Mesothelial cell of epicardium (in vitro differentiated cells): ENCODE measurements around the gene FBRS. TPM values are rescaled to one million over a fixed set of nuclear protein-coding genes. Genes with fewer than 3 reads are reported as not detected.
"Not testable (repeated sequence)": the region's sequence is repeated elsewhere in the genome, so short reads cannot be mapped to it uniquely, and the experiment has no call there.

Experiments used
- DNase-seq, 2 experiments: peaks; one replicate each; pipeline ENCODE4 v3.0.0; 2021; ENCODE audit warnings: low spot score in 2 of 2; ENCODE audit not compliant: unreplicated experiment in 2 of 2
- H3K27ac Mint-ChIP-seq: 2 replicates; pipeline ENCODE4 v1.8.0; 2021; ENCODE audit warnings: mixed read lengths
- H3K27me3 Mint-ChIP-seq: 2 replicates; pipeline ENCODE4 v1.8.0; 2021; ENCODE audit warnings: low read depth, mixed read lengths
- H3K36me3 Mint-ChIP-seq: 2 replicates; pipeline ENCODE4 v1.8.0; 2021; ENCODE audit warnings: mixed read lengths
- H3K4me1 Mint-ChIP-seq: 2 replicates; pipeline ENCODE4 v1.8.0; 2021; ENCODE audit warnings: mixed read lengths
- H3K4me3 Mint-ChIP-seq: 2 replicates; pipeline ENCODE4 v1.8.0; 2021; ENCODE audit warnings: mild to moderate bottlenecking, moderate library complexity, mixed read lengths
- H3K9me3 Mint-ChIP-seq: 2 replicates; pipeline ENCODE4 v1.8.0; 2021; ENCODE audit warnings: mixed read lengths
- total RNA-seq: library from RNA; stranded (reverse); gene quantifications from 3 replicates; pipeline ENCODE4 v1.2.1, GENCODE V29; 2021
- TF ChIP-seq, protein P1 (sequence below): fragments of 200-600 bp; sonication (generic); IDR thresholded peaks from one replicate; pipeline ENCODE4 v1.5.0; 2021; ENCODE audit warnings: antibody characterized with exemption; ENCODE audit not compliant: unreplicated experiment

Gene FBRS
- total RNA-seq, 1 donor from 2014 or later, result 97.5 TPM

GRCh38 chr16:30623536-30624283, 34.5 kb upstream of the FBRS start:
- H3K4me1 Mint-ChIP-seq, result peaks cover 2% of the 10 kb centered on the region
- TF ChIP-seq, protein P1, sequence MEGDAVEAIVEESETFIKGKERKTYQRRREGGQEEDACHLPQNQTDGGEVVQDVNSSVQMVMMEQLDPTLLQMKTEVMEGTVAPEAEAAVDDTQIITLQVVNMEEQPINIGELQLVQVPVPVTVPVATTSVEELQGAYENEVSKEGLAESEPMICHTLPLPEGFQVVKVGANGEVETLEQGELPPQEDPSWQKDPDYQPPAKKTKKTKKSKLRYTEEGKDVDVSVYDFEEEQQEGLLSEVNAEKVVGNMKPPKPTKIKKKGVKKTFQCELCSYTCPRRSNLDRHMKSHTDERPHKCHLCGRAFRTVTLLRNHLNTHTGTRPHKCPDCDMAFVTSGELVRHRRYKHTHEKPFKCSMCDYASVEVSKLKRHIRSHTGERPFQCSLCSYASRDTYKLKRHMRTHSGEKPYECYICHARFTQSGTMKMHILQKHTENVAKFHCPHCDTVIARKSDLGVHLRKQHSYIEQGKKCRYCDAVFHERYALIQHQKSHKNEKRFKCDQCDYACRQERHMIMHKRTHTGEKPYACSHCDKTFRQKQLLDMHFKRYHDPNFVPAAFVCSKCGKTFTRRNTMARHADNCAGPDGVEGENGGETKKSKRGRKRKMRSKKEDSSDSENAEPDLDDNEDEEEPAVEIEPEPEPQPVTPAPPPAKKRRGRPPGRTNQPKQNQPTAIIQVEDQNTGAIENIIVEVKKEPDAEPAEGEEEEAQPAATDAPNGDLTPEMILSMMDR, result no peak
- no peak for DNase-seq
- no peaks in the 10 kb centered on the region for H3K36me3 Mint-ChIP-seq
- peaks cover 8% of the 10 kb centered on the region for H3K9me3 Mint-ChIP-seq
- H3K4me3 Mint-ChIP-seq, result no peak overlapping the region
- no peak overlapping the region for H3K27ac Mint-ChIP-seq
- H3K27me3 Mint-ChIP-seq, result peaks cover 2% of the 10 kb centered on the region

DNA sequence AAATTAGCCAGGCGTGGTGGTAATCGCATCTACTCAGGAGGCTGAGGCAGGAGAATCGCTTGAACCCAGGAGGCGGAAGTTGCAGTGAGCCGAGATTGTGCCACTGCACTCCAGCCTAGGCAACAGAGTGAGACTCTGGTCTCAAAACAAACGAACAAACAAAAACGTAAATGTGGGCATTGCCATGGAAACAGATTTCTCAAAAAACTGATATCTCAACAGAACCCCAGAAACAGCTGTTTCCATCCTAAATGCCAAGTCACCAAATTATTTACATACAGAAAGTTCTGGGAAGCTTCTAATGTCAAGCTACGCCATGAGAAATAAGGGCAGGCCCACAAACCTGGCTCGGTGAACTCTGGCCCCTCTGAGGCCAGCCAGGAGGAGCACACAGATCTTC, 32.0 kb upstream of the FBRS start:
- no peak for DNase-seq
- Mint-ChIP-seq H3K36me3 (no peaks in the 10 kb centered on the region), H3K27me3 (peaks cover 2% of the 10 kb centered on the region), H3K4me3 (no peak overlapping the region), H3K9me3 (peaks cover 4% of the 10 kb centered on the region), H3K27ac (no peak overlapping the region), H3K4me1 (peaks cover 4% of the 10 kb centered on the region)
- TF ChIP-seq, protein P1, result no peak

DNA sequence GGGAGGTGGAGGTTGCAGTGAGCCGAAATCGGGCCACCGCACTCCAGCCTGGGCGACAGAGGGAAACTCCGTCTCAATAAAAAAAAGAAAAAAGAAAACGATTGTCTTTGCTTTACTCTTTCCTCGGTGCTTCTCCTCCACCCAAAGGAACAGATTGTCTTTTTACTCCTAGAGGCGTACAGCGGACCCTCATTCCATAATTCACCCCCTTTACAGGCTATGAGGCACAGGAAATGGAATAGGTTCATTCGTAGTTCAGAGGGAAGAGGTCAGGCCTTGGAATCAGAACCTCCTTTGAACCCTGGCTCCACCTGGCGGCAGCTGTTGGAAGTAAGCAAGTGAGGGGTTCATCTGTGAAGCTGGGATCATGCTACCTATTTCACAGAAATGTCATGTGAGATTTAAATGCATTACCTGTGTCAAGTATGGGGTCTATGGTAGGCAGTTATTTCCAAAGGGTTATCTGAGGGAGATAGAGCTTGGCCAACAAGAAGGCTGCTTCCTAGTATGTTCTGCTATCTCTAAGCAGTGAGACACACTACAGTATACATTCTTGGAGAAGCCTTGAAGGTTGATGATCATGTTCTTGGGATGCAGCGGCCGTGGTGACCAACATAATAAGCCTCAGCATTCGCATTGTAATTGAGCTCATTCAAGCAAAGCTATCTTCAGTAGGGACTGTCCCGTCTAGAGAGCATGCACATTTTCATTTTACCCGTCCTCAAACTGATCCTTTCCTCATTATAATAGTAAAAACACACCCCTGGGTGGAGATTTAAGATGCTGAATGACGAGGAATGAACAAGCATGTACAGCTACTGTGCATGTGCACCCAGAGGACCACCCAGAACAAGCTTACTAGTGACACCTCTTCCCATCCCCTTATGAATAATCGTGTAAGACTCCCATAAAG, 29.3 kb upstream of the FBRS start:
- Mint-ChIP-seq H3K36me3 (no peaks in the 10 kb centered on the region), H3K4me3 (peak overlapping the region; percentile 38), H3K4me1 (peaks cover 4% of the 10 kb centered on the region), H3K9me3 (no peaks in the 10 kb centered on the region), H3K27ac (peak overlapping the region; percentile 77), H3K27me3 (no peaks in the 10 kb centered on the region)
- TF ChIP-seq, protein P1, result peak; percentile 85
- DNase-seq, result peak; percentile 62 to 88

- H3K4me1 Mint-ChIP-seq, result peaks cover 19% of the 10 kb centered on the region
- H3K9me3 Mint-ChIP-seq, H3K27me3 Mint-ChIP-seq, DNase-seq, H3K36me3 Mint-ChIP-seq, H3K27ac Mint-ChIP-seq, H3K4me3 Mint-ChIP-seq: not testable (repeated sequence)
Measured at GRCh38 chr16:30632454-30632853, 25.8 kb upstream of the FBRS start.

DNA sequence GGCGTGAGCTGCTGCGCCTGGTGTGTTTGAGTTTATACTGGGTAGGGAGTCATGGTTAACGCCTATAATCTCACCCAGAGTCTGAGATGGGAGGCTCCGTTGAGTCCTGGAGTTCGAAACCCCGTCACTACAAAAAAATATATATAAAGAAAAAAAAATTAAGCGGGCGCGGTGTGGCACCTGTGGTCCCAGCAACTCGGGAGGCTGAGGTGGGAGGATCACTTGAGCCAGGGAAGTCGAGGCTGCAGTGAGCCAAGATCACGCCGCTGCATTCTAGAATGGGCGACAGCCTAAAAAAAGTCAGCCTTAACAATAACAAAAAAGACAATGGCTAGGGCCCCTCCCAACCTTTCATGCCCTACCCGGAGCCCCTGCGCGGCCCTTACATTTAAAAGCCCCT, 24.7 kb upstream of the FBRS start:
- Mint-ChIP-seq H3K27ac (no peak overlapping the region), H3K4me1 (peaks cover 19% of the 10 kb centered on the region), H3K4me3 (peak overlapping the region; percentile 85), H3K27me3 (no peaks in the 10 kb centered on the region), H3K36me3 (no peaks in the 10 kb centered on the region), H3K9me3 (no peaks in the 10 kb centered on the region)
- TF ChIP-seq, protein P1, result no peak
- DNase-seq, result no peak

DNA sequence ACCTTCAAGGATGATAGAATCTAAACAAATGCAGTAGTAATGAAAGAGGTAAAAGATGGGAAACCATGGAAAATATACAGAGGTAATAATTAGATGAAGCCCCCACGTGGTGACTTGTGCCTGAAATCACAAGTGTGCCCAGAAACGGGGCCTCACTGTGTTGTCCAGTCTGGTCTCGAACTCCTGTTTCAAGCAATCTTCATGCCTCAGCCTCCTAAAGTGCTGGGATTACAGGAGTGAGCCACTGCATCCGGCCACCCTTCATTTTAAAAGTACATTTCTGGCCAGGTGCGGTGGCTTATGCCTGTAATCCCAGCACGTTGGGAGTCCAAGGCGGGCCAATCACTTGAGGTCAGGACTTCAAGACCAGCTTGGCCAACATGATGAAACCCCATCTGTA, 21.6 kb upstream of the FBRS start:
- no peak for DNase-seq
- no peaks in the 10 kb centered on the region for H3K36me3 Mint-ChIP-seq
- H3K27ac Mint-ChIP-seq, result no peak overlapping the region
- peaks cover 3% of the 10 kb centered on the region for H3K27me3 Mint-ChIP-seq
- TF ChIP-seq, protein P1, result no peak
- H3K4me1 Mint-ChIP-seq, result peaks cover 15% of the 10 kb centered on the region
- H3K9me3 Mint-ChIP-seq, result no peaks in the 10 kb centered on the region
- no peak overlapping the region for H3K4me3 Mint-ChIP-seq

- not testable (repeated sequence) for H3K27me3 Mint-ChIP-seq, H3K4me3 Mint-ChIP-seq, H3K9me3 Mint-ChIP-seq, DNase-seq, H3K27ac Mint-ChIP-seq, H3K36me3 Mint-ChIP-seq
- peaks cover 15% of the 10 kb centered on the region for H3K4me1 Mint-ChIP-seq
Measured at GRCh38 chr16:30637139-30637538, 21.1 kb upstream of the FBRS start.
